GM12878 (cell line): ENCODE measurements around the gene ZBTB42. TPM values are rescaled to one million over a fixed set of nuclear protein-coding genes. Genes with fewer than 3 reads are reported as not detected.

Experiments used
- ATAC-seq: fragments of 200-7000 bp; cut with Tn5 transposase; 3 replicates; pipeline ENCODE4 v1.9.1; 2020; ENCODE audit warnings: mild to moderate bottlenecking, moderate library complexity
- BruUV-seq: library from RNA; stranded (reverse); fragments of 400-500 nt; replicated peaks from 2 replicates; lab custom pipeline; 2021; lab: Mats Ljungman, UMichigan
- CTCF ChIA-PET: fragments of 300-600 bp; sonication (Branson Sonifier 250); formaldehyde crosslinking; extraction: SDS; loops from one replicate; lab custom pipeline; 2021; ENCODE audit warnings: inconsistent platforms; lab: Yijun Ruan, JAX
- POLR2A ChIA-PET: fragments of 350-600 bp; formaldehyde crosslinking; extraction: SDS; loops from one replicate; lab custom pipeline; 2021; ENCODE audit warnings: inconsistent platforms; lab: Charles Lee
- RAD21 ChIA-PET: fragments of 300-600 bp; sonication (Branson Sonifier 250); formaldehyde crosslinking; loops from one replicate; lab custom pipeline; 2023; ENCODE audit warnings: antibody characterized with exemption; ENCODE audit not compliant: unreplicated experiment; lab: Charles Lee
- SMC1A ChIA-PET: fragments of 300-600 bp; sonication (Branson Sonifier 250); formaldehyde crosslinking; loops from one replicate; lab custom pipeline; 2023; ENCODE audit not compliant: unreplicated experiment, uncharacterized antibody; lab: Charles Lee
- DNase-seq: peaks from one replicate; pipeline ENCODE4 v3.0.0-alpha.2; 2011; ENCODE audit warnings: low read depth, low spot score
- FAIRE-seq: peaks from 3 replicates; lab custom pipeline; 2011; peaks lifted over from hg19 to GRCh38; lab: Jason Lieb, UNC
- H2AFZ ChIP-seq: 2 replicates; pipeline ENCODE4 v1.6.0; 2011; ENCODE audit warnings: low read depth, low read length, control low read depth; ENCODE audit not compliant: control insufficient read depth
- H3K27ac ChIP-seq: 2 replicates; pipeline ENCODE4 v1.5.1; 2011; ENCODE audit warnings: control low read depth; ENCODE audit not compliant: control insufficient read depth, insufficient read depth
- H3K27me3 ChIP-seq, 2 experiments: replicated peaks in 1 of 2; 2 replicates each; pipeline versions ENCODE4 v1.6.0 to v1.6.1; 2011; ENCODE audit warnings: low read length in 1 of 2; ENCODE audit not compliant: control insufficient read depth in 2 of 2, insufficient read depth in 2 of 2
- H3K36me3 ChIP-seq, 2 experiments: 2 replicates each; pipeline ENCODE4 v1.5.1; 2011; ENCODE audit warnings: low read length in 1 of 2; ENCODE audit not compliant: control insufficient read depth in 2 of 2, insufficient read depth in 2 of 2
- H3K4me1 ChIP-seq: 2 replicates; pipeline ENCODE4 v1.6.1; 2011; ENCODE audit warnings: mild to moderate bottlenecking, low read length, moderate library complexity, mixed read lengths; ENCODE audit not compliant: control insufficient read depth, insufficient read depth
- H3K4me2 ChIP-seq: 2 replicates; pipeline ENCODE4 v1.6.0; 2011; ENCODE audit warnings: control low read depth; ENCODE audit not compliant: control insufficient read depth, insufficient read depth
- H3K4me3 ChIP-seq: fragments of 200-600 bp; sonication (generic); 2 replicates; pipeline ENCODE4 v1.5.1; 2016
- H3K79me2 ChIP-seq: 2 replicates; pipeline ENCODE4 v1.6.0; 2011; ENCODE audit warnings: low read length; ENCODE audit not compliant: control insufficient read depth, insufficient read depth
- H3K9ac ChIP-seq: 2 replicates; pipeline ENCODE4 v1.8.0; 2011; ENCODE audit warnings: low read length, control low read depth, mixed read lengths; ENCODE audit not compliant: control insufficient read depth, insufficient read depth
- H3K9me3 ChIP-seq: replicated peaks from 3 replicates; pipeline ENCODE4 v1.5.1; 2011; ENCODE audit warnings: mild to moderate bottlenecking, low read length; ENCODE audit not compliant: control insufficient read depth, insufficient read depth
- H4K20me1 ChIP-seq: 2 replicates; pipeline ENCODE4 v1.6.0; 2011; ENCODE audit not compliant: control insufficient read depth, insufficient read depth
- ASH2L ChIP-seq: fragments of 300-600, 200-600 bp; sonication (generic); IDR thresholded peaks from 2 replicates; pipeline ENCODE4 v1.6.1; 2017; ENCODE audit warnings: low read depth, mild to moderate bottlenecking, borderline replicate concordance
- ATF2 ChIP-seq: IDR thresholded peaks from 2 replicates; pipeline ENCODE4 v1.6.1; 2012; ENCODE audit warnings: low read length, inconsistent platforms
- ATF3 ChIP-seq: IDR thresholded peaks from 2 replicates; pipeline ENCODE4 v1.6.1; 2011; ENCODE audit warnings: low read depth, mild to moderate bottlenecking, low read length, moderate library complexity, borderline replicate concordance; ENCODE audit errors: extremely low read depth
- BACH1 ChIP-seq: fragments of 450-650 bp; IDR thresholded peaks from 2 replicates; pipeline ENCODE4 v1.6.1; 2017; ENCODE audit warnings: mild to moderate bottlenecking, borderline replicate concordance
- CBFB ChIP-seq: IDR thresholded peaks from 2 replicates; pipeline ENCODE4 v1.6.1; 2016; ENCODE audit warnings: antibody characterized with exemption, low read depth
- CHD4 ChIP-seq: fragments of 200-600 bp; sonication (generic); IDR thresholded peaks from 2 replicates; pipeline ENCODE4 v1.6.1; 2016; ENCODE audit warnings: mild to moderate bottlenecking
- EGR1 ChIP-seq, 2 experiments: IDR thresholded peaks; 1 replicate in 1 of 2; 2 replicates in 1 of 2; pipeline ENCODE4 v1.6.1; 2011 to 2012; ENCODE audit warnings: low read depth in 2 of 2, low read length in 2 of 2, borderline replicate concordance in 1 of 2, mild to moderate bottlenecking in 1 of 2, moderate library complexity in 1 of 2
- KAT2A ChIP-seq: conservative IDR thresholded peaks from 2 replicates; pipeline ENCODE4 v1.6.1; 2011; ENCODE audit warnings: low read depth, low read length; ENCODE audit not compliant: control insufficient read depth
- LARP7 ChIP-seq: fragments of 450-650 bp; IDR thresholded peaks from 2 replicates; pipeline ENCODE4 v1.6.1; 2017; ENCODE audit warnings: mild to moderate bottlenecking
- MXI1 ChIP-seq: fragments of 150-350 bp; IDR thresholded peaks from 2 replicates; pipeline ENCODE4 v1.6.1; 2011; ENCODE audit warnings: low read depth, mild to moderate bottlenecking, inconsistent platforms, low read length, improper control_type of control experiment
- NR2C1 ChIP-seq: fragments of 450-650 bp; IDR thresholded peaks from 2 replicates; pipeline ENCODE4 v1.6.1; 2017; ENCODE audit warnings: antibody characterized with exemption, mild to moderate bottlenecking, moderate library complexity
- PAX8 ChIP-seq: fragments of 450-650 bp; IDR thresholded peaks from 2 replicates; pipeline ENCODE4 v1.6.1; 2017; ENCODE audit warnings: mild to moderate bottlenecking, moderate library complexity
- PKNOX1 ChIP-seq: fragments of 450-650 bp; IDR thresholded peaks from 2 replicates; pipeline ENCODE4 v1.6.1; 2016; ENCODE audit warnings: mild to moderate bottlenecking
- PML ChIP-seq: IDR thresholded peaks from 2 replicates; pipeline ENCODE4 v1.6.1; 2012; ENCODE audit warnings: low read length, inconsistent platforms
- POLR2AphosphoS2 ChIP-seq: IDR thresholded peaks from 2 replicates; pipeline ENCODE4 v1.6.1; 2011; ENCODE audit warnings: low read depth, mild to moderate bottlenecking, low read length, improper control_type of control experiment, moderate library complexity
- RFX5 ChIP-seq: IDR thresholded peaks from 2 replicates; pipeline ENCODE4 v1.6.1; 2011; ENCODE audit warnings: low read depth, low read length, improper control_type of control experiment
- SP1 ChIP-seq: IDR thresholded peaks from one replicate; pipeline ENCODE4 v1.6.1; 2011; ENCODE audit warnings: low read depth, low read length
- SREBF2 ChIP-seq: IDR thresholded peaks from 2 replicates; pipeline ENCODE4 v1.6.1; 2012; ENCODE audit warnings: mild to moderate bottlenecking, low read length
- ZBTB40 ChIP-seq: fragments of 450-650 bp; IDR thresholded peaks from 2 replicates; pipeline ENCODE4 v1.6.1; 2016; ENCODE audit warnings: mild to moderate bottlenecking, moderate library complexity, borderline replicate concordance
- WGBS: methylation state at CpG from one replicate; pipeline ENCODE4 v1.1.6; 2016; ENCODE audit warnings: low lambda C conversion rate; ENCODE audit not compliant: insufficient replicate concordance, insufficient coverage; ENCODE audit errors: missing lambda C conversion rate; 5-methylcytosine and 5-hydroxymethylcytosine counted together
- in situ Hi-C: fragments of 300-500 bp; cut with MboI; formaldehyde crosslinking; loops from 9 replicates; pipeline ENCODE4 v1.14.3; 2018; ENCODE audit warnings: mixed read lengths
- intact Hi-C: fragments of 100-400 bp; cut with micrococcal nuclease; formaldehyde crosslinking; loops from one replicate; pipeline ENCODE4 v1.14.2; 2022; ENCODE audit not compliant: unreplicated experiment
- polyA plus RNA-seq, 11 experiments: library from polyadenylated mRNA; depleted of rRNA in 4 of 11; unstranded in 6 of 11; stranded (reverse) in 5 of 11; fragments of >200 nt; fragmentation: Nextera tagmentation in 4 of 11; fragmentation: Illumina TruSeq in 1 of 11; extraction: Ambion mirVana in 4 of 11; extraction: Trizol in 1 of 11; gene quantifications; 1 replicate in 1 of 11; 2 replicates in 10 of 11; pipeline versions ENCODE4 v1.2.1 to v1.2.3, GENCODE V29; 2011 to 2016; ENCODE audit warnings: inconsistent platforms in 2 of 11, missing spikeins in 2 of 11, low read depth in 1 of 11
- total RNA-seq, 4 experiments: library from RNA; depleted of rRNA in 3 of 4; stranded (reverse); fragments of >200 nt in 3 of 4; fragmentation: Illumina TruSeq in 1 of 4; extraction: Trizol in 1 of 4; gene quantifications; 2 replicates each; pipeline versions ENCODE4 v1.2.1 to v1.2.3, GENCODE V29; 2013 to 2021

Gene ZBTB42
- total and polyA plus RNA-seq, 10 of the 15 experiments (the other 5 are each of a cell fraction or from before 2014, with no cell fraction given): 0.05 to 1.2 (median 0.37) TPM; not detected in 2

GRCh38 chr14:104810316-104810715 is 9.4 kb downstream of the ZBTB42 start:
- no peak overlapping the region for H3K9ac ChIP-seq
- no peak overlapping the region for H3K4me3 ChIP-seq
- no peaks in the 10 kb centered on the region for H3K4me1 ChIP-seq
- in situ Hi-C loops (no loop called here), intact Hi-C loops (no loop called here)
- BruUV-seq: no TSS peak
- WGBS: 84% methylated on average over 10 of the region's 11 CpGs
- ChIA-PET RAD21 (no interaction called here), SMC1A (no interaction called here), CTCF (no interaction called here), POLR2A (no interaction called here)
- no peaks in the 10 kb centered on the region for H3K9me3 ChIP-seq
- FAIRE-seq: no peak
- H4K20me1 ChIP-seq: no peaks in the 10 kb centered on the region
- H3K36me3 ChIP-seq: no peaks in the 10 kb centered on the region
- peaks cover 2% of the 10 kb centered on the region; the same call in 1 of the 2 replicates for H3K79me2 ChIP-seq
- no peak for TF ChIP-seq RFX5
- no peak for TF ChIP-seq CHD4
- TF ChIP-seq KAT2A: no peak
- TF ChIP-seq BACH1: no peak
- no peak for TF ChIP-seq PAX8
- no peak for TF ChIP-seq SREBF2
- TF ChIP-seq PKNOX1: no peak
- TF ChIP-seq SP1: no peak
- no peak for TF ChIP-seq EGR1 (IDR thresholded peaks at IDR 0.05; ENCODE audit: borderline replicate concordance in 1 of 2, low read depth in 2 of 2, low read length in 2 of 2)
- TF ChIP-seq CBFB: no peak
- no peak for TF ChIP-seq MXI1
- TF ChIP-seq ASH2L: no peak
- TF ChIP-seq NR2C1: no peak
- TF ChIP-seq LARP7: no peak
- TF ChIP-seq ATF2: no peak
- TF ChIP-seq PML: no peak
- TF ChIP-seq ATF3: no peak
- no peak for TF ChIP-seq POLR2AphosphoS2
- TF ChIP-seq ZBTB40: no peak
- DNase-seq: no peak
- no peak for ATAC-seq
- no peak overlapping the region for H2AFZ ChIP-seq
- no peak overlapping the region for H3K4me2 ChIP-seq
- no peaks in the 10 kb centered on the region for H3K27me3 ChIP-seq
- H3K27ac ChIP-seq: no peak overlapping the region
